ENCODE results near the gene IFIT2.
"Not testable (repeated sequence)": the region's sequence is repeated elsewhere in the genome, so short reads cannot be mapped to it uniquely, and the experiment has no call there.

Gene IFIT2

DNA sequence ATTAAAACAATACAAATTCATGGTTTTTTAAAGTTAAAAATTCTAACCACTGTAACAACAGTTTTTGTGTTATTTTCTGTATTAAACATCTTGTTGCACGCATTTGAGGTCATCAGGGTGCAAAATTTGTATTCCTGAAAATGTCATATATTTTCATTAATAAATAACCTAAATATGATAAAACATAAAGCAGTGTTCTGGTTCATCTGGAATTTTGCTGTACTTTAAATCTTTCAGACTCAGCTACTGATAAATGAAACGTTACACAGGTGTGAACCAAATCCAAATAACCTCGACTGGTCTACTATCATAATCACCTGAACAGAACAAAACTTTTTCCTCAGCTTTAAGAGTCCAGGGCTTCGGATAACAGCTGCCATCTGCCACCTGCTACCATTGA, 6.9 kb downstream of the IFIT2 start:
- no peak for DNase-seq

DNA sequence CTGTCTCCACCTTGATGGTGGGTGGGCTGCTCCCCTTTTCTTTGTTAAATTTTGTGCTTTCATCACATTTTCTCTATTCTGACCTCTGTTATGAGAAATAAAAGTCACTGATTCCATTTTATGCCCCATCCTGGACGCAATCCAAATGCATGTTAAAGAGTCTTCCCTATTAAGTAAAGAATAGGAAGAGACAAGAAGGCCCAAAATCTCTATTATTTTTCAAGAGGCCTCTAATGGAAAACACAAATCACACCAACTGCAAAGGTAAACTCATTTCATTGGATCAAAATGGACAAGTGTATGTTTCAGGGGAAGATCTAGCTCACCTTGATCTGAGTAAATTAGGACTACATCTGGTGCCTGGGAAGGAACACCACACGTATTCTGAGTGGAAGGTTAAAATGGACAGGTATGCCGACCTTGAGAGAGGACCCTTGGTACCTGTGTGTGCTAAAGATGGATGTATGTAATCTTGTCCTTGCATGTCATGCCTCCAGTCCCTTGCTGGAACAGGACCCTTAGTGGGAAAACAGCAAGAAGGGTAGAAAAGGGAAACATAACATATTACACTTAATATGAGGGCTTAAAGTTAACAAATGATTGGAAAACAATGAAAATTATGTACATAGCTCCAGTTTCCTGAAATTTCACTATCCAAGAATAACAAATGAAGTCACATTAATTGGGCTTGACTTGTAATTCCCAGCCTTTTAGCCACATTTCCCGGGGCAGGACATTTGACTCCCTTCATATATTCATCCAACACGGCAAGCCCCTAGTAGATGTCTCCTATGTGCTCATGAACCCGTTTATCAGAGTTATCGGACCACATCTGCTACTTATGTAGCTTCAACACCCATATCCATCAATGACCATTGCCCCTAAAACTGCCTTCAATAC, 7.6 kb downstream of the IFIT2 start:
- no peak for DNase-seq

DNA sequence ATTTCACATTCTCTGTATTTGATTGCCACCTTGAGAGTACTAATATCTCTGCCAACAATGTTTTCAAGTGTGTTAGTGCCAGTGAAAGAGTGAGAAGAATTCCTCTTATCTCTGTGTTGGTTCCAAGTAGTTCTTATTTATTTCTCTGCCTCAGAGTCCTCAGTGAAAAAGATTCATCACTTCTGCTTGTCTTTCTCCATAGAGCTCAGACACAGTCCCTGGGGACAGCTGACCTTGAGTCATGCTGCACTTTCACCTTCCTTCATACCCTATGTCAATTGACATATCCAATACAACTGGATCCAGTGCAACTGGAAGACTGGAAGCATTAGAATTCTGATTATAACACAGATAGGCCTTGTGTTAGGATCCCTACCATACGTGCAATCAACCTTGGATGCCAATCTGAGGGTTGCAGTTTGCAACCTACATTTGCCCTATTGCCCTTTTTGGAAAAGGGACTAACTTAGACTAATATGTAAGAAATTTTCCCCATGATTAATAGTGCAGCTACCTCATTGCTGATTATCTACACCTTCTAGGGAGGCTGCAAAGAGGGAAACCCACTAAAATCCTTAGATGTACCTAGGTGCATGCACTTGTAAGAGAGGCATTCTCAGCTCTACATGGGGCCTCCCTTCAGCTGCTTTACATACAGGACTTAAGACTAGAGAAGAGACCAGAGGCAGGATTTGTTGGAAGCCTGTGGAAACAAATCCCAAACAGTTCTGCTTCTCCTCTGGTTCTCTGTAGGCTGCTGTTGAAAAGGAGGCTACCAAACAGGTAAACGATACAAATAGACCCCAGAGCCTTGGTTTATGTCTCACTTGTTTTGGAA, 8.4 kb downstream of the IFIT2 start:
- no peak for DNase-seq

DNA sequence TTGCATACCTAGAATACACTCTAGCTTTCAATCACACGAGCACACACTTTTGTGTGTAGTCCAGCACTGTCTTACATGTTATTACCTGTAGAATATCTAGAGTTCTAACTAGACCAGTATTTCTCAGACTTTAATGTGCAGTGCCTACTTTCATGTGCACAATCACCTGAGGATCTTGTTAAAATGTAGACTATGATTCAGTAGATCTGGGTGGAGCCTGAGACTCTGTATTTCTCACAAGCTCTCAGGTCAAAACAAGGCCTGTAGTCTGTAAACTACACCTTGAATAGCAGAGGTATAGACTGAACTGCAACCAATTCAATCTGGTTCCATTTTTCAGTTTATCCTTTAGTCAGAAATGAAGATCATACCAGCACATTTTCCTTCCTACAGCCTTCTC, 11.1 kb downstream of the IFIT2 start:
- no peak for DNase-seq

DNA sequence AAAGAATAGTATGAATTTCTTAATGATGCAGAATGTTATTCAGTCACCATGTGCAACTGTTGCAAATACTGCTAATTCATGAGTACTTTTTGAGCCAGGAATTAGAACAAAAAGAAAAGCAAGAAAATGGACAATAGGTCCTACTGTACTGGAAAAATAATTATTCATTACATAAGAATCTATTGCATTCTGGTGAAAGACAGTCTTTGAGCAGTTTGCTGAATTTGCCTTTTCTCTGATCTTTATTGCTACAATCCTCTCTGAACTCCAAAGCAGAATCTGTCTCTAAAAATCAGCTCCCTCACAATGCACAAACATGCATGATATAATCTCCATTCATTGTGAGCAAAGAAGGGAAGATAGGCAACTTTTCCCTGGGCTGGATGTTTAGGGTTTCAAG, 12.8 kb downstream of the IFIT2 start:
- no peak for DNase-seq

DNA sequence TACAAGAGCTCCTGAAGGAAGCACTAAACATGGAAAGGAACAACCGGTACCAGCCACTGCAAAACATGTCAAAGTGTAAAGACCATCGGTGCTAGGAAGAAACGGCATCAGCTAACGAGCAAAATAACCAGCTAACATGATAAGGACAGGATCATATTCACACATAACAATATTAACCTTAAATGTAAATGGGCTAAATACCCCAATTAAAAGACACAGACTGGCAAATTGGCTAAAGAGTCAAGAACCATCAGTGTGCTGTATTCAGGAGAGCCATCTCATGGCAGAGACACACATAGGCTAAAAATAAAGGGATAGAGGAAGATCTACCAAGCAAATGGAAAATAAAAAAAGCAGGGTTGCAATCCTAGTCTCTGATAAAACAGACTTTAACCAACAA, 16.2 kb downstream of the IFIT2 start:
- not testable (repeated sequence) for DNase-seq

DNA sequence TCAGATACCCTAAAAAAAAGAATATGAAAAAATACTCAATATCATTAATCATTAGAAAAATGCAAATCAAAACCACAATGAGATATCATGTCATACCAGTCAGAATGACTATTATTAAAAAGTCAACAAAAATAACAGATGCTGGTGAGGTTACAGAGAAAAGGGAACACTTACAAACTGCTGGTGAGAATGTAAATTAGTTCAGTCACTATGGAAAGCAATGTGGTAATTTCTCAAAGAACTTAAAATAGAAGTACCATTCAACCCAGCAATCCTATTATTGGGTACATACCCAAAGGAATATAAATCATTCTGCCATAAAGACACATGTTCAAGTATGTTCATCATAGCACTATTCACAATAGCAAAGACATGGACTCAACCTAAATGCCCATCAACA, 23.2 kb downstream of the IFIT2 start:
- DNase-seq: not testable (repeated sequence)

DNA sequence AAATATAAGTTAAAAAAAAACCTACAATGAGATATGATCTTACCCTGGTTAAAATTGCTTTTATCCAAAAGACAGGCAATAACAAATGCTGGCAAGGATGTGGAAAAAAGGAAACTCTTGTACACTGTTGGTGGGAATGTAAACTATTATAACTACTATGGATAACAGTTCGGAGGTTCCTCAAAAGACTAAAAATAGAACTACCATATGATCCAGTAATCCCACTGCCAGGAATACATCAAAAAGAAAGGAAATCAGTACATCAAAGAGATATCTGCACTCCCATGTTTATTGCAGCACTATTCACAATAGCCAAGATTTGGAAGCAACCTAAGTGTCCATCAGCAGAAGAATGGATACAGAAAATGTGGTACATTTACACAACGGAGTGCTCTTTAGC, 24.0 kb downstream of the IFIT2 start:
- not testable (repeated sequence) for DNase-seq

DNA sequence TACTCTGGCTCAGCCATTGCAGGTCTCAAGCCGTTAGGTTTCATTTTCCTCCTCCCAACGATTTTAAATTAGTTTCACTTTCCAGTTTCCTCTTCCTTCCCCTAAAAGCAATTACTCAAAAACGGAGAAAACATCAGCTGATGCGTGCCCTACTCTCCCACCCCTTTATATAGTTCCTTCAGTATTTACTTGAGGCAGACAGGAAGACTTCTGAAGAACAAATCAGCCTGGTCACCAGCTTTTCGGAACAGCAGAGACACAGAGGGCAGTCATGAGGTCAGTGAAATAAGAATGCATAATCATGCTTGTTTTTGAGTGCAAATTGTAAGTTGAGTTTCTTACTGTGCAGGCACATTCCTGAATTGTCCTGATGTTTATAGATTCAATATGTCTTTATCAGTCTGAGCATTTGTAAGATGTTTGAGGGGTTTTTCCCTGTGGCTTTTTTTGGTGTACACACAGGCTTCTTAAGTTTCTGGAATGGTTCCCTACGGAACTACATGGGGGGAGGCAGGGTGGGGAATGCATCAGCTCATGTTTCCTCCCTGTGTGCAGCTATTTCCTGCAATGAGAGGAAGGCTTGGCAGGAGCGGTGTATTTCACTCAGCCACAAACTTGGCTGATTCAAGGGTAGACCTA, 26.1 kb downstream of the IFIT2 start, which contains the start of gene IFIT3:
IFIT3 (plus strand) TSS at position 195 of the 639 bp plus-strand sequence; CDS start at position 272, 77 bp downstream.
- peak; percentile 93 for DNase-seq

DNA sequence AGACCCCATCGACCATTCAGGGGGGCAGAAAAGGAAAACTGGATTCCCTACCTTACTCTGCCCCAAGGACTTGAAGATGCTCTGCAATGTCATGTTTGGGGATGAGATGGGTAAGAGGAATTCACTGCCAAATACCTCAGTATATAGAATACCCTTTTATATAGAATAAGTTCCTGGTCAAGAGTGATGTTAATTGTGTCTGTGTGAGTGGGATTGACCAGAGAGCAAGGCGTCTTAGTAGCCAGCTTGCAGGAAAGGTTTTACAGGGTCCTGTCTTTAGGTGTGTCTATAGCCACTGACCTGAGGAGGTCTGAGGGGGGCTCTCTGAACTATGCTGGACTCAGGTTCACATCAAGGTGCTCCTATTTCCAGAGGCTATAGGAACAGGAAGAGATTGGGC, 27.3 kb downstream of the IFIT2 start:
- DNase-seq: no peak

DNA sequence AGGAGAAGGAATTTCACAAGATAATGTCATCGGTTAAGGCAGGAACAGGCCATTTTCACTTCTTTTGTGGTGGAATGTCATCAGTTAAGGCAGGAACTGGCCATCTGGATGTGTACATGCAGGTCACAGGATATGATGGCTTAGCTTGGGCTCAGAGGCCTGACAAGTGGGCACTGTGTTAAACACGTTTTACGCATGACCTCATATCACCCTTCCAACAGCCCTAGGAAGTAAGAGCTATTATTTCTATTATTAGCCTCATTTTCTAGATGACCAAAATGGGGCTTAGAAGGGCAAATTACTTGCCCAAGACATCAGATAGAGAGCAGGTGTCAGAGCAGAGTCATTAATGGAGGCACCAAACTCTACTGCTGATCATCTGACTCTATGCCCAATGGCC, 28.2 kb downstream of the IFIT2 start:
- DNase-seq: not testable (repeated sequence)

DNA sequence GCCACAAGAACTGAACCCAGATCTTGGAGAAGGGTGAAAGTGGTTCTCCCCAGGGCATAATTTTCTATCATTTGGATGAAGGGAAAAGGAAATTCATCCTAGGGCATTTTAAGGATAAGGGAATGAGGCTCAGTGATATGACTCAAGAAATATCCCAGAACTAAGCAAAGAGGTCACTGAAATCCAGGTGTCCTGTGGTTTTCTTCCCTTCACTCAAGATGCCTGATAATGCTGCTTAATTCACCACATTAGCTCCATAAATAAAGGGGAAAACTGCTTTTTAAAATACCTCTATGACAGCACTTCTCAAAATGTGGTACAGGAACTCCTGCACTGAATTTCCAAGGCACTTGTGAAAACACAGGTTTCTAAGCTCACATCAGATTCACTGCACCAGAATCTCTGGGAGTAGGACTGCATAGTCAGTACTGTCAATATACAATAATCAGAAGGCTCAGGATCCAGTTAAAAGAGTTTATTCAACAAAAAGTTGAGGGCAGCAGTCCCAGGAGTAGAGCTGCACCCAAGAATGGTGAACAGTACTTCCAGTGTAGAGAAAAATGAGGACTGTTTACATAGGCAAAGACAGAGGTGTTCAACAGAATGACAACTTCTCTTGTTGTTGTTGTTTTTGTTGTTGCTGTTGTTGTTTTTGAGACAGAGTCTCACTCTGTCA, 28.8 kb downstream of the IFIT2 start:
- DNase-seq: no peak

DNA sequence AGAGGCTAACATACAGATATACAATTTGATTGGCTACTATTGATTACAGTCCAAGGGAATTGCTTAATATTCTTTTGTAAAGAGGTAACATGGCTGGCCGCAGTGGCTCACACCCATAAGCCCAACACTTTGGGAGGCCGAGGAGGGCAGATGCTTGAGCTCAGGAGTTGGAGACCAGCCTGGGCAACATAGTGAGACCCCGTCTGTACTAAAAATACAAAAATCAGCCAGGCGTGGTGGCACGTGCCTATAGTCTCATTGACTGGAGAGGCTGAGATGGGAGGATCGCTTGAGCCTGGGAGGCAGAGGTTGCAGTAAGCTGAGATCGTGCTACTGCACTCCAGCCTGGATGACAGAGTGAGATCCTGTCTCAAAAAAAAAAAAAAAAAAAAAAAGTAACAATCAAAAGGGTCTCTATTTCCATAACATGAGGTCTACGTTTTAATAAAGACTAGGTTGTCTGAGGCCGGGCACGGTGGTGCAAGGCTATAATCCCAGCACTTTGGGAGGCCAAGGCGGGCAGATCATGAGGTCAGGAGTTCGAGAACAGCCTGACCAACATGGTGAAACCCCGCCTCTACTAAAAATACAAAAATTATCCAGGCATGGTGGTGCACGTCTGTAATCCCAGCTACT, 29.8 kb downstream of the IFIT2 start:
- not testable (repeated sequence) for DNase-seq

DNA sequence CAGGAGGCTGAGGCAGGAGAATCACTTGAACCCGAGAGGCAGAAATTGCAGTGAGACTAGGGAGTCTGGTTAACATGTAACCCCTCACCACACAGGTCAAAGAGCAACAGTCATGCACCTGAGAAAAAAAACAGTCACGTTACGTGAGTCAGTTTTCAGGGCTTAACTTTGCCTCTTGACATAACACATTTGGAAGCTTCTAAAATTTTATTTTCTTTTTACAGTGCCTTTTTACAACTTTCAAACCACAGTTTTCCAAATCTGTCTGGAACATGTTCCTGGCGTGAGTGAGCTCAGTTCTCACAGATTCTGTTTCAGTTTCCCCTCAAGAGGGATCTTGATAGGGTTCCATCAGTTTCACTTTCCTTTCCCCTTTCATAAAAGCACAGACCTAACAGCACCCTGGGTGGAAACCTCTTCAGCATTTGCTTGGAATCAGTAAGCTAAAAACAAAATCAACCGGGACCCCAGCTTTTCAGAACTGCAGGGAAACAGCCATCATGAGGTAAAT, 30.3 kb downstream of the IFIT2 start:
- DNase-seq: peak; percentile 49

DNA sequence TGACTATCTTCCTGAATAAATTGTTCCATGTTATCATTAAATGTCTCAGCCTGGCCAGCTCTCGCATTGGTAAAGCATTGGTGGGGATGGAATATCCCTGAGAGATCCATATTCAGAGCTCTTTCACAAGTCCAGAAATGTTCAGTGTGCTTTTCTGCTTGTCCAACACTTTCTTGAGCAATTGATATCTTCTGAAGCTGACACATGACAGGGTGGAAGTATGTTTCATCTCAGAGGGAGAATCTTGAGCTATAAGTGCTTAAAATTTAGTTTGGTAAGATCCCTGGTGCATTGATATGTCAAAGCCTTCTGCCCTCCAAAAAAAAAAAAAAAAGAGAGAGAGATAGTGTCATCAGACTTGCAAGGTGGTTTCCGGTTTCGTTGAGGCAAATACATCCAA, 33.4 kb downstream of the IFIT2 start:
- no peak for DNase-seq

DNA sequence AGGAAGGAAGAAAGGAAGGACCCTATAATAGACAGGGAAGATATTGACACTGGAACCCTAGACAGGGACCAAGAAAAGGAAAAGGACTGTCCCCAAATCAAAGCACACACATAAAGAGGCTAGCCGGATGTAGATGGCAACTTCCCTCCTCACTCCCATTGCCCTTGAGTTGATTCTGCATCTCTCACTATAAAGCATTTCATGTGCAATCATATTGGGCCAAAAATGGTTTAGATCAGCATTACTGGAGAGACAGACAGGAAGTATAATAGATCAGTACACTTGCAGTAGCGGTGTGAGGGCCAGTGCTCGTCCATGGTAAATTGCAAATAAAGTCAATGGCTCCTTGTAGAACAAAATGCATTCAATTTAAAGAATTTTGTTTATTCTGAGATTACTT, 34.4 kb downstream of the IFIT2 start:
- no peak for DNase-seq

DNA sequence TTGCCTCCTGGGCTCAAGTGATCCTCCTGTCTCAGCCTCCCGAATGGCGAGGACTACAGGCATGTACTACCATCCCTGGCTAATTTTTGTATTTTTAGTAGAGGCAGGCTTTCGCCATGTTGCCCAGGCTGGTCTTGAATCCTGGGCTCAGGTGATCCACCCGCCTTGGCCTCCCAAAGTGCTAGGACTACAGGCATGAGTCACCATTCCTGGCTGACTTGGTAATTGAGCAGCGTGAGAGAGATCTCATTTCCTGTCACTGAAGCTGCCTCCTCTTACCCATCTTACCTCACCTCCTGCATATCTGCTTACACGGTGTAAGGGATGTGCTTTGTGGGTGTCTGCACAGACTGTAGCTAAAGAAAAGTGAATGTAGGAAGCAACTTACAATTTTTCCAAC, 35.6 kb downstream of the IFIT2 start:
- peak; percentile 64 for DNase-seq

DNA sequence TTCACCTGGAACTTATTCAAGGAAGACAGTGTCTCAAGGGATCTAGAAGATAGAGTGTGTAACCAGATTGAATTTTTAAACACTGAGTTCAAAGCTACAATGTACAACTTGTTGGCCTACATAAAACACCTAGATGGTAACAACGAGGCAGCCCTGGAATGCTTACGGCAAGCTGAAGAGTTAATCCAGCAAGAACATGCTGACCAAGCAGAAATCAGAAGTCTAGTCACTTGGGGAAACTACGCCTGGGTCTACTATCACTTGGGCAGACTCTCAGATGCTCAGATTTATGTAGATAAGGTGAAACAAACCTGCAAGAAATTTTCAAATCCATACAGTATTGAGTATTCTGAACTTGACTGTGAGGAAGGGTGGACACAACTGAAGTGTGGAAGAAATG, 36.9 kb downstream of the IFIT2 start:
- DNase-seq: no peak

DNA sequence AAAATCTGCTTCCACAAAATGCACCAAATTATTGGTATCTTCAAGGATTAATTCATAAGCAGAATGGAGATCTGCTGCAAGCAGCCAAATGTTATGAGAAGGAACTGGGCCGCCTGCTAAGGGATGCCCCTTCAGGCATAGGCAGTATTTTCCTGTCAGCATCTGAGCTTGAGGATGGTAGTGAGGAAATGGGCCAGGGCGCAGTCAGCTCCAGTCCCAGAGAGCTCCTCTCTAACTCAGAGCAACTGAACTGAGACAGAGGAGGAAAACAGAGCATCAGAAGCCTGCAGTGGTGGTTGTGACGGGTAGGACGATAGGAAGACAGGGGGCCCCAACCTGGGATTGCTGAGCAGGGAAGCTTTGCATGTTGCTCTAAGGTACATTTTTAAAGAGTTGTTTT, 38.0 kb downstream of the IFIT2 start:
- no peak for DNase-seq

DNA sequence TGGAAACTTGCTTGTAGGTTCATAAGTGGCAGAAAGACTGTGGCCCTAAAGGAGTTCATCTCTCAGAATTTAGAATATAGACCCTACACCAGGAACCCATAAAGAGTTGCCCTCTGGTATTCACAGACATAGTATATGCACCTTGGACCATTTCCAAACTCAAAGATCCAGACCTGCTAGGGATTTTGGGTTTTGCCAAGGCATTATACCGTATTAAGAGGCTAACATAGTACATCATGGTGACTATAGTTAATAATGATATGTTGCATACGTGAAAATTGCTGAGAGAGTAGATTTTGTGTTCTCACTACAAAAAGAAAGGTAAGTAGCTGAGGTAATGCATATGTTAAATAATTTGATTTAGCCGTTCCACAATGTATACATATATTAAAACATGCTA, 39.8 kb downstream of the IFIT2 start:
- no peak for DNase-seq

DNA sequence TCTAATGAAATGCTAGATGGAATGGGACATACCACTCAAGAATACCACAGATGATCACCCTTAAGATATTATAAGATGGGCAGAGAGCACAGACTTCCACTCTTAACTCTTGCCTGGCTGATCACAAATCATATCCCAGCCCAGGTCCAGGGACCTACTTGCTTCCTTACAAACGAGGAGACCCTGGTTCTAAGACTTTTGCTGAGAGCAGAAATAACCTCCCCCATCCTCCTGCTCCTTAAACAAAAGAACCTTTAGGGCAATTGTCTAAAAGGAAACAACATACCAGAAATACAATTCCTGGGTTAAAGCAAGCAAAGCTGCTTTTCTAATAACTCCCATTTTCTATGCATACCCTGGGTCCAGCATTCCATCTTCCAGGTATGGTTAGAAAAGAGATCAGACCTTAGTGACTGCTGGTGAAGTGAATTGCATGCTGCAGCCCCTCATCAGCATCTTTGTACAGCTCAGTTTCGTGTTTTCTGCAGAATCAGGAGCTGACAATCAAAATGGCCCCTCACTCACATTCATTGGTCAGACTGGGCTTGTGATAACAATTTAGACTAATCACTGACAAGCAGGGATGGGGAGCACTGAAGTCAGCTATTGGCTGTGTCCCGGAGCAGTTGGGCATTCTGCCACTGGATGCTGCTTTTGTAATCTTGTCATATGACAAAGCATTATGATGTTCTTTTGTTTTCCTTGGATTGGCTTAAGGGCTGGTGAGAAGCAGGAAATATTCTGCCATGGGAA, 40.5 kb downstream of the IFIT2 start:
- DNase-seq: peak; percentile 75
